Astrocyte of the cerebellum (primary cell): Measurements from ENCODE around the gene WDR7.

Experiments
- DNase-seq: peaks from one replicate; pipeline ENCODE4 v3.0.0-alpha.2; 2011; ENCODE audit warnings: low read depth
- H3K4me3 ChIP-seq: 2 replicates; pipeline ENCODE4 v1.5.1; 2011; ENCODE audit warnings: mild to moderate bottlenecking, low read depth, low read length, moderate library complexity
- CTCF ChIP-seq: IDR thresholded peaks from 2 replicates; pipeline ENCODE4 v1.5.1; 2012; ENCODE audit warnings: low read length, low read depth, moderate library complexity, mild to moderate bottlenecking; ENCODE audit errors: missing control alignments
- in situ Hi-C: cut with HindIII; loops from 2 replicates; pipeline ENCODE4 v1.10.0; 2017; ENCODE audit warnings: low sequenced_read_pairs

The WDR7 gene

GRCh38 chr18:56851774-56852173 is 200.6 kb downstream of the WDR7 start:
- no peak overlapping the region for H3K4me3 ChIP-seq
- no peak for TF ChIP-seq CTCF
- in situ Hi-C loops = no loop called here
- no peak for DNase-seq

GRCh38 chr18:56853961-56854360 is 202.8 kb downstream of the WDR7 start:
- no peak for TF ChIP-seq CTCF
- in situ Hi-C loops = no loop called here
- no peak for DNase-seq
- no peak overlapping the region for H3K4me3 ChIP-seq

GRCh38 chr18:56861244-56861643 is 210.1 kb downstream of the WDR7 start:
- no peak for DNase-seq
- no peak for TF ChIP-seq CTCF
- H3K4me3 ChIP-seq = no peak overlapping the region
- in situ Hi-C loops = no loop called here

GRCh38 chr18:56869189-56869777 is 218.1 kb downstream of the WDR7 start:
- DNase-seq = peak; percentile 24
- in situ Hi-C loops = no loop called here
- no peak overlapping the region for H3K4me3 ChIP-seq
- peak; percentile 60 for TF ChIP-seq CTCF

GRCh38 chr18:56870982-56871381 is 219.8 kb downstream of the WDR7 start:
- H3K4me3 ChIP-seq = no peak overlapping the region
- no peak for DNase-seq
- in situ Hi-C loops = no loop called here
- no peak for TF ChIP-seq CTCF

GRCh38 chr18:56872140-56872539 is 221.0 kb downstream of the WDR7 start:
- no peak for TF ChIP-seq CTCF

More at GRCh38 chr18:56872140-56872539, 221.0 kb downstream of the WDR7 start:
- no peak for DNase-seq
- H3K4me3 ChIP-seq = no peak overlapping the region
- in situ Hi-C loops = no loop called here
